PC-3 (cell line): ENCODE results near the gene TMEM81.

ENCODE experiments used
- CTCF ChIP-seq: fragments of 300-600 bp; sonication (generic); conservative IDR thresholded peaks from 2 replicates; pipeline ENCODE4 v1.5.1; 2017; ENCODE audit warnings: antibody characterized with exemption, low read depth, mild to moderate bottlenecking, low read length
- EZH2phosphoT487 ChIP-seq: fragments of 300-600 bp; sonication (generic); IDR thresholded peaks from 2 replicates; pipeline ENCODE4 v1.6.1; 2018; ENCODE audit warnings: mild to moderate bottlenecking, antibody characterized with exemption, low read length, borderline replicate concordance

- TF ChIP-seq CTCF, result no peak
- TF ChIP-seq EZH2phosphoT487, result no peak
Measured at GRCh38 chr1:205107327-205107726, 23.1 kb upstream of the TMEM81 start.
